HG03457 (cell line): Measurements from ENCODE around the gene FKBP8.
A peak's percentile ranks its signal among the peaks of the same experiment; 100 is the strongest.

ENCODE experiments used
- ATAC-seq: cut with Tn5 transposase; IDR thresholded peaks from one replicate; pipeline ENCODE4 v1.9.1; 2021; ENCODE audit warnings: moderate number of reproducible peaks; ENCODE audit not compliant: unreplicated experiment

FKBP8 gene

GRCh38 chr19:18522124-18522861, 21.1 kb downstream of the FKBP8 start:
- peak; percentile 77 for ATAC-seq

DNA sequence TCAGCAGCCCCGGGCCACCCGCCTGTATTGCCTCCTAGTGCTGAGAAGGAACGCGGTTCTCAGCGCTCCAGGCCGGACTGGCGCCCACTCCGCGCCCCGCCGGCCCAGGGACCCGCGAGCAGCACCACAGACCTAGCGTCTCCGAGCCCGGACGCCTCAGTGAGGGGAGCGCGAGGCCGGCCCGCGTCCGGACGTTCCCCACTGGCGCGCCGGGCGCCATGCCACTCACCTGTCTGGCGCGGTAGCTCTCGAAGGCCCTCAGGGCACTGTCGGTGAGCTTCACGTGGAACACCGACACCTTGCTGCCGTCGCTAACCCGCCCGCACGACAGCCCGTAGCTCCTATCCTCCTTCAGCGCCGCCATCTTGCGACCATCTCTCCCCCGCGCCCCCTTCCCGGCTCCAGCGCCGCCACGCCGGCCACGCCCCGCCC, 21.7 kb downstream of the FKBP8 start, which contains the start of gene ELL:
Gene ELL (minus strand): TSS at position 379 of the 432 bp plus-strand sequence. CDS start 15 bp downstream, at position 364.
- peak; percentile 2 for ATAC-seq

DNA sequence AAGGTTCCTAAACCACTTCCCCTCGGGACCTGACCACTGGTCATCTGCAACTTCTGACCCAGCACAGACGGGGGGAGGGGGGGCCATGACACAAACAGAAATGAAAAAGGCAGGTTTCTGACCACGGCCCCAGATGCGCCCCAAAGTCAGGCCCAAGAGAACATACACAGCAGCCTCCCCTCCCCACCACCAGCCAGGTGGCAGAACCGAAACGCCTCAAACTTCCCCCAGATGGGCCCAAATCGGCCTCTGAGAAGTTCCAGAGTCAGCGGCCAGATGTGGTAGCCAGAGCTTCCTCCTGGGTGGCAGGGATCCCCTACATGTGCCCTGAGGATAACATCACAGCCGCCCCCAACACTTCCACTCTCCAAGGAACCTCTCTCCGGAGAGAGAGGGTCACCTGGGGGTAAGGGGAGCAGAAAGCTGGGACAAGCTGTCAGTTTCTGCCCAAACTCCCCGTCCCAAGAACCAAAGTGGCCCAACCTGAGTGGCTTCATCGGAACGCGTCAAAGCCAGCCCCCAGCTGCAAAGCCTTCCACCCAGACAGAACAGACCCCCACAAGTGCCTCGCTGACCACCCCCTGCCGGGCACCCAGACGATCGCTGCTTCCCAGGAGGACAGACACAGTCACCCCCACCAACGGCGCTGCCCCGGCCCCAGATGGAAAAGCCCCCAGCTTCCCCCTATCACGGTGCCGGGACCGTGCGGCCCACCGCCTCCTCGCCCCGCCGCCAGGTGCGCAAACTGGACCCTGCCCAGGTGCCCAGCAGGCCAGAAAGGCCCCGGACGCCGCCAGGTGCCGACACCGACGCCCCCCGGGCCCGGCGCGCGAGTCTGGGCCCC, 22.3 kb downstream of the FKBP8 start:
- ATAC-seq: no peak

GRCh38 chr19:18519962-18520847, 23.2 kb downstream of the FKBP8 start:
- no peak for ATAC-seq

GRCh38 chr19:18518639-18519038, 24.7 kb downstream of the FKBP8 start:
- ATAC-seq: no peak

DNA sequence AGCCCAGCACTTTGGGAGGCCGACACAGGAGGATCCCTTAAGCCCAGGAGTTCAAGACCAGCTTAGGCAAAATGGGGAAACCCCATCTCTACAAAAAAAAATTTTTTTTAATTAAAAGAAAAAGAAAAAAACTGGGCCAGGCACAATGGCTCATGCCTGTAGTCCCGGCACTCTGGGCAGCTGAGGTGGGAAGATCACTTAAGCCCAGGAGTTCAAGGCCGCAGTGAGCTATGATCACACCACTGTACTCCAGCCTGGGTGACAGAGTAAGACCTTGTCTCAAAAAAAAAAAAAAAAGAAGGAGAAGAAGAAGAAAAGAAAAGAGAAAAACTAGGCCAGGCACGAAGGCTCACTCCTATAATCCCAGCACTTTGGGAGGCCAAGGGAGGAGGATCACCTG, 25.8 kb downstream of the FKBP8 start:
- ATAC-seq: no peak

DNA sequence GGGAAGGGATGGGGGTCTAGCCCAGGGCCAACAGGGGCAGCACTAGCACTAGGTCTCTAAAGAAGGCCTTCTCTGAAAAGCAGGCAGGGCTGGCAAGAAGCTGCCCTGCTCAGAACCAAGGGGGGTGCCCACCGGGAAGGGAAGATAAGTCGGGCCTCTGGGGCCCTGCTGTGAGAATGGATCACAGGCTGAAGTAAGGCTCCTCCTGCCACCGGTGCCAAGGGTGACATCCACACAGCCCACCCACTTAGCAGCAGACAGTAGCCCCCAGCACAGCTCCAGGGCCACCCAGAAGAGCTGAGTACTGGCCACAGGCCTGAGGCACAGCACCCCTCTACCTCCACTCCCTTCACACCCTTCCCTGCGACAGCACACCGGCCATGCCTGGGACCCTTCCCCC, 27.4 kb downstream of the FKBP8 start:
- ATAC-seq: no peak

- no peak for ATAC-seq
Observed at GRCh38 chr19:18514800-18515682, 28.3 kb downstream of the FKBP8 start.

DNA sequence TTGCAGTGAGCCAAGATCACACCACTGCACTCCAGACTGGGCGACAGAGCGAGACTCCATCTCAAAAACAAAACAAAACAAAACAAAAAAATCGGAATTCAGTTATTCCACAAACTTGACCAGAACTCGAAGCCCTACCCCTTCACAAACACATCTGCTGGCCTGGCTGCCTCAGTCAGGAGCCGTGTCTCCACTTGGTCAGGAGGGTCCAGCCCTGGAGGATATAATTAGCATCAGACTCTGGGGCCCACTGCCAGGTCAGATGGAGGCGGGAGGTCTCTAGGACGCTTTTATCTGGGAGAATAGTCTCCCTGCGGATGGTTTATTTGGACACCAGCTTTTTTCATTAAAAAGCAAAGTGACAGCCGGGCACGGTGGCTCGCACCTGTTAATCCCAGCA, 29.5 kb downstream of the FKBP8 start:
- ATAC-seq: no peak

- ATAC-seq: no peak
Observed at GRCh38 chr19:18510216-18510615, 33.2 kb downstream of the FKBP8 start.

- no peak for ATAC-seq
Observed at GRCh38 chr19:18508585-18508984, 34.8 kb downstream of the FKBP8 start.

GRCh38 chr19:18507727-18508440, 35.5 kb downstream of the FKBP8 start:
- ATAC-seq: no peak

DNA sequence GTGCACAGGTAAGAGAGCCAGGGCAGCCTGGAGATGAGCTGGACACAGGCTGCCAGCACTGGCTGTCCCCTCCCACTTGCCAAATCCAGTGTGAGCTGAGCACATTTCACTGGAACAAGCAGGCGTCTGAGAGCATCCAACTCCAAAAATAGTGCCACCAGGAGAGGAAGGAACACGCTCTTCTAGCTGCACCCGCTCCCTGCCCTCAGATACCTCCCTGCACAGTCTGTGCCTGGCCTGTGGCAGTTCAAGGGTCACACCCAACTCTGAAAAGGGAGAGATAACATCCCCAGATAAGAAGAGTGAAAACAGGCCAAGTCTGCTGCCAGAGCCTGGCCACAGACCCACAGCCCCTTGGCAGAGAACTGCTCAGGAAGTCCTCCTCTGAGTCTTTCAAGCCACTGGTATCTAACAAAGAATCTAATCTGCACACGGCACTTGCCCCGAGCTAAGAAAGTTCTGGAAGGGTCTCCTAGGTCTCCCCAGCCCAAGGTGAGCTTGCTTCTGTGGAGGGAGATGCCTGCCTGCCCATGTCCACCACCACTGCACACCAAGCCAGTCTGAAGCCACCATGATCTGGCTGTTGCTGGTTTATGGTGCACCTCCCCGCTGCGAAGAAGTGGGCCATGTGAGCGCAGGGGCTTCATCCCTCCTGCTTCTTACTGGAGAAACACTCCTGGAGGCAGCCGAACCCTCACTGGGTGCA, 36.2 kb downstream of the FKBP8 start:
- ATAC-seq: no peak

DNA sequence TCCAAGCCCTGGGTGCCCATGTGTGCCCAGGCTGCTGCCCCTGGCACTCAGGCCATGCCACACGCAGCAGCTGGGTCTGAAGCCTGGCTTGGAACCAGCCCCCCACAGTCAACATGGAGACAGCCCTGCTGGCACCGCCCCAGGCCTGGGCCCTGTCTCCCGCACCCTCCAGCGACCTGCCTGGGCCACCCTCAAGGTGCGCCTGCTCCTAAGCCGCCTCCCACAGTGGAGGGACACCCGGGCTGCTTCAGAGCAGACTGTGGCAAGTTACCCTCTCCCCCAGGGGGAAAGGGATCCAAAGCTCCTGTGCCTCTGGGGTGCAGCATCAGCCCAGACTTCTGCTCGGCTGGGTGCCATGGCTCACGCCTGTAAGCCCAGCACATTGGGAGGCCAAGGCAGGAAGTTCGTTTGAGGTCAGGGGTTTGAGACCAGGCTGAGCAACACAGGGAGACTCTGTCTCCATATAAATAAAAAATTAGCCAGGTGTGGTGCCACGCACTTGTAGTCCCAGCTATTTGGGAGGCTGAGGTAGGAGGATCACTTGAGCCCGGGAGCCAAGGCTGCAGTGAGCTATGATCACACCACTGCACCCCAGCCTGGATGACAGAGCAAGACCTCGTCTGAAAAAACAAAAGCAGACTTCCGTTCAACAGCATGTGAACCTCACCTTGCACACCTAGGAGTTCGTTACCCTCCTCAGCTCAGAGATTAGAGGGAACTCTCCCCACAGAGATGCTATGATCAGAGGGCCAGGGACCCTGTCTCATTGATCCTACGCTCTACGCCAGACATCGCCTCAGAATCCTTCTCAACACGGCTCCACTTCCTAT, 37.1 kb downstream of the FKBP8 start:
- ATAC-seq: no peak

- ATAC-seq: no peak
Observed at GRCh38 chr19:18504886-18505610, 38.3 kb downstream of the FKBP8 start.

DNA sequence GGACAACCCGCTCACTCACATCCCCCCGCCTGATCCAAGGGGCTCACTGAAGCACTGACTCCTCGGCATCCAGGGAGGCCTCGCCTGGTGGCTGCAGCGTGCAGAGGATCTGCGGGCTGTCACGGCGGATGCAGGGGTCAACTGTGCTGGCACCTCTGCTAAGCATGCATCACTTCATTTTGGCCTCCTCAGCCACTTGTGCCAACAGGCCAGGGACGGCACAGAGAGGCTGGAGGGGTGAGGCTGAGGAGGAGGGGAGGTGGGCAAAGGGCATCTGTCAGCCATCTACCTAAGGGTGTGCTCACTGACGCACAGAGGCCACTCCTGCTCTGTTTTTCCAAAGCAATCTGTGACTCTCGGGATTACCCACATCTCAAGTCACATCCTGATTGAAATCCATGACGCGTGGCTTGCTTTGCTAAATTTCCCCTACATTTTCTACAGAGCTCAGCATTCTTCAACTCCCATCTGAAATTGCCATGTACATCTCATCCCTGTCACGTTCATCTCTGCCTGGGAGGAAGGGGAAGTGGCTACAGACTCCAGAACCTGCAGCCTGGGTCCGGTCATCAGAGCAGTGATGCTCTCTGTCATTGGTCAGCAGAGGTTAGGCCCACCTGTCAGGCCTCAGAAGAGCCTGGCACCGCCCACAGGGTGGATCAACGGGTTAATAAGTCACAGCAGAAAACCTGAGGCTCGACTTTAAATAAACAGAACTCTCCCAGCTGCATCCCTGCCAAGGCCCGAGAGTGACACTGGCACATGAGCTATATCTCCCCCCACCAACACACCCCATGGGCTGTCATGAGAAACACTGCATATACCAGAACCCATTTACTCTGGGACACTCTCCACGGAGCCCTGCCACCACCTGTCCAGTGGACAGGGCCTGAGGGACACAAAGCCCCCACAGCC, 39.1 kb downstream of the FKBP8 start:
- no peak for ATAC-seq
